Measurements from ENCODE around the gene TRIM44. TPM values are rescaled to one million over a fixed set of nuclear protein-coding genes. Genes with fewer than 3 reads are reported as not detected.

TRIM44 gene
- total and polyA plus RNA-seq, 2 donors (not counting 3 experiments of a cell fraction or from before 2014, with no cell fraction given): 31.7 to 72.0 TPM

- no peaks in the 10 kb centered on the region for H3K79me2 ChIP-seq (ENCODE audit: control insufficient read depth, insufficient read depth, low read length)
- no peak overlapping the region for H3K4me3 ChIP-seq (replicated peaks in 1 of 3; ENCODE audit: insufficient read depth in 1 of 3, low read depth in 1 of 3, low read length in 3 of 3)
- DNase-seq (ENCODE audit: low read depth, low spot score): no peak
- intact Hi-C loops (cut with micrococcal nuclease): no loop called here
- no peaks in the 10 kb centered on the region for H3K27me3 ChIP-seq (ENCODE audit: control insufficient read depth in 2 of 2, insufficient read depth in 2 of 2, low read length in 2 of 2)
- BruUV-seq (replicated peaks): no TSS peak
- ChIA-PET CTCF (interaction anchor here (0.9 kb wide), 1 partner anchor 196 kb away, joined by 3 read pairs; no protein-coding TSS in a partner anchor), POLR2A (no interaction called here)
- H3K9ac ChIP-seq (replicated peaks; ENCODE audit: extremely low read depth, insufficient read depth, low read length): no peak overlapping the region
- H2AFZ ChIP-seq (ENCODE audit: low read depth, low read length): no peak overlapping the region
- no peaks in the 10 kb centered on the region for H4K20me1 ChIP-seq (replicated peaks; ENCODE audit: control insufficient read depth, extremely low read depth, insufficient read depth, low read length)
- TF ChIP-seq MYC (IDR thresholded peaks at IDR 0.05; ENCODE audit: low read depth, low read length) (no peak), JUN (IDR thresholded peaks at IDR 0.05; ENCODE audit: borderline replicate concordance, insufficient read depth, insufficient read length, low read depth) (no peak), FOS (IDR thresholded peaks at IDR 0.05; ENCODE audit: borderline replicate concordance, insufficient read depth, low read length) (no peak), EZH2 (IDR thresholded peaks at IDR 0.05; ENCODE audit: borderline replicate concordance, low read depth, low read length, severe bottlenecking) (no peak), POLR2AphosphoS5 (IDR thresholded peaks at IDR 0.05; ENCODE audit: insufficient read depth, low read depth, low read length) (no peak), MAX (IDR thresholded peaks at IDR 0.05; ENCODE audit: insufficient read depth, insufficient read length) (no peak), CTCF (IDR thresholded peaks at IDR 0.05; ENCODE audit: extremely low read depth in 1 of 2, insufficient read depth in 1 of 2, low read depth in 1 of 2, low read length in 2 of 2) (no peak), GATA2 (IDR thresholded peaks at IDR 0.05; ENCODE audit: insufficient read depth, insufficient read length, low read depth, low read length) (no peak), POLR2A (IDR thresholded peaks at IDR 0.05; ENCODE audit: low read depth, low read length) (no peak)
- H3K4me1 ChIP-seq (ENCODE audit: control insufficient read depth, extremely low read depth, insufficient read depth, low read length): peaks cover 49% of the 10 kb centered on the region
- H3K4me2 ChIP-seq (ENCODE audit: insufficient read depth, low read length): no peak overlapping the region
- no peaks in the 10 kb centered on the region for H3K9me1 ChIP-seq (replicated peaks; ENCODE audit: control insufficient read depth, extremely low read depth, insufficient read depth, low read length)
- H3K9me3 ChIP-seq (replicated peaks; ENCODE audit: control insufficient read depth, insufficient read depth, low read length): no peaks in the 10 kb centered on the region
- no peak for FAIRE-seq
- no peak overlapping the region for H3K27ac ChIP-seq (ENCODE audit: insufficient read depth, low read depth, low read length)
- dilution Hi-C loops (cut with MboI; ENCODE audit: extremely low pct_ligation_motif_present, low sequenced_read_pairs): no loop called here
- no peaks in the 10 kb centered on the region for H3K36me3 ChIP-seq (ENCODE audit: control insufficient read depth in 2 of 2, extremely low read depth in 1 of 2, insufficient read depth in 2 of 2, low read length in 2 of 2)
Measured at GRCh38 chr11:35626501-35626900, 36.1 kb upstream of the TRIM44 start.
